EL (cell line): ENCODE results near the gene PSMD4.
"Not testable (repeated sequence)": the region's sequence is repeated elsewhere in the genome, so short reads cannot be mapped to it uniquely, and the experiment has no call there.

Source experiments
- DNase-seq: peaks from one replicate; pipeline ENCODE4 v3.0.0-alpha.2; 2016

The PSMD4 gene

DNA sequence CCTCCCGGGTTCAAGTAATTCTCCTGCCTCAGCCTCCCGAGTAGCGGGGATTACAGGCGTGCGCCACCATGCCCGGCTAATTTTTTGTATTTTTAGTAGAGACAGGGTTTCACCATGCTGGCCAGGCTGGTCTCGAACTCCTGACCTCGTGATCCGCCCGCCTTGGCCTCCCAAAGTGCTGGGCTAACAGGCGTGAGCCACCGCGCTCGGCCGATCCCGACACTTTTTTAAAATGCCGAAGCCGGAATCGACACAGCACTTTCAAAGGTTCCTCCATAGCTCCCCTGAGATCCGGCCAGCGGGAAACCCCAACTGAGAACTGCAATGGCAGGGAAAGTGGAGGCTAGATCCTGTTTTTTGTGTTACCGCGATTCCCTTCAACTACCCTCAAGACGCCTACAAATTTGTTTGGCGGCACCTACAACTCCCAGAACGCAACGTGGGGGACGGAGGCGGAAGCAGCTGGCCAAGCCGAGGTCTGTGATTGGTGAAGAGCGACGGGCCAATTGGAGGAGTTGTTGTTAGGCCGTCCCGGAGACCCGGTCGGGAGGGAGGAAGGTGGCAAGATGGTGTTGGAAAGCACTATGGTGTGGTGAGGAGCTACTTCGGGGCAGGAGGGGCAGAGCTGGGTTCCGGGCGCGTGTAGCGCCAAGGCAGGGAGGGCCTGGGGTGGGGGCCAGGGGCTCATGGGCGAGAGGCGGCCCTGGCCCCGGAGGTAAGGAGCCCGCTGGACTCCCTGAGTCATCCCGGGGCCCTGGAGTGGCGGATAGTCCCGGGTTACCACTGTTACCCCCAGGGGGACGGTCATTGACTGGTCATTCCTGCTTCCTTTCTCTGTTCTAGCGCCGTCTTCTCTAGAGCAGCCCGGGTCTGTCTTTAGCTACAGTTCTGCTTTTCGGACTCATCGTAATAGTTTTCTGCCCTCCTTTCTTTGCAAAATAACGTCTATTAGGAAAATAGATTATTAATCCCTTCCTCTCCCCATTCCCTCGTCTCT is at the start of gene PSMD4:
PSMD4 (plus strand) TSS at position 518 of the 997 bp plus-strand sequence; CDS start at position 567, 49 bp downstream.
- DNase-seq = peak; percentile 97

- DNase-seq = not testable (repeated sequence)
Measured at GRCh38 chr1:151205381-151205965, 49.1 kb upstream of the PSMD4 start.

DNA sequence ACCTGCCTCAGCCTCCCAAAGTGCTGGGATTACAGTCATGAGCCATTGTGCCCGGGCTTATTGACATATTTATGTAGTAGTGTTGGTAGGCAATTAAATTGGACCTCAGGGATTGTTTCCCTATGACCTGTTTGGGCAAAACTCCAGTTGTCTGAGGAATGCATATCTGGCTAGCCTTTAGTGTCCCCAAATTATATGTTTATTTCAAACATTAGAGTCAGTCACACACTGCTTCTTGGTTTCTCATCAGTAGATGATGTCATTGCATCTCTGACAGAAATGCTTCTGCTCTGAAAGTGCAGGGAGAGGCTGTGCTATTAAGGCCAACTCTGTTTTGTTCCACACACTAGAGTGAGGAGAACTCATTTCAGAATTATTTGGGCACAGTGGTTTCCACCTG is 43.7 kb upstream of the PSMD4 start:
- DNase-seq = peak; percentile 80

- no peak for DNase-seq
Measured at GRCh38 chr1:151211972-151212705, 42.4 kb upstream of the PSMD4 start.

DNA sequence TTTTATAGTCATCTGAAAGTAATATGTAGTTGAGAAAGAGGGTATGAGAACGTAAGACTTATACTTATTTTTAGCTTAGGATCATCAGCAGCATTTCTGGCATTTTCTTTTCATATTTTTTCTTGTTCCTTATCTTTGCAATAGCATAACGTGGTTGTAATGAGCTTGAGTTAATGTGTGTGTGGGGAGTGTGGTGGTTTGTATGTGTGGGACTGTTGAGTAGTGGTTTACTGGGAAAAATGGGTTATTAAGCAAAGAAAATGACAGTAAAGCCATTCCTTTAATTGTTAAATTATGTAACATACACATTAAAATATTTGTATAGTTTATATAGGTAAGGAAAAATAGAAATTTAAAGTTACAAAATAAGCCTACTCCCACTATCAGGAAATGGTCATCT is 41.0 kb upstream of the PSMD4 start:
- no peak for DNase-seq

- peak; percentile 37 for DNase-seq
Measured at GRCh38 chr1:151221616-151222015, 32.9 kb upstream of the PSMD4 start.

- DNase-seq = peak; percentile 57
Measured at GRCh38 chr1:151222130-151222529, 32.4 kb upstream of the PSMD4 start.

DNA sequence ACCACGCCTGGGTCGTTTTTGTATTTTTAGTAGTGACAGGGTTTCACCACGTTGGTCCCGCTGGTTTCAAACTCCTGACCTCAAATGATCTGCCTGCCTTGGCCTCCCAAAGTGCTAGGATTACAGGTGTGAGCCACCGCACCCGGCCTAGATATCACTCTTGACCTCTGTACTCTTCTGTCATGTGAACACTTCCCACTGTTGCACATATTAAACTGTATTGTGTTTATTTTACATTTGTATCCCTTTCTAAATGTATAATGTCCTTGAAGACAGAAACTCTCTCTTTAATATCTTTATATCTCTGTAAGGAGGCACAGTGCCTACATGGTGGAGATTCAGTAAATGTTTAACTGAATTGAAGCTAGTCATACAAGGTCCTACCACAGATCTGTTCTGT is 19.3 kb upstream of the PSMD4 start:
- DNase-seq = no peak

DNA sequence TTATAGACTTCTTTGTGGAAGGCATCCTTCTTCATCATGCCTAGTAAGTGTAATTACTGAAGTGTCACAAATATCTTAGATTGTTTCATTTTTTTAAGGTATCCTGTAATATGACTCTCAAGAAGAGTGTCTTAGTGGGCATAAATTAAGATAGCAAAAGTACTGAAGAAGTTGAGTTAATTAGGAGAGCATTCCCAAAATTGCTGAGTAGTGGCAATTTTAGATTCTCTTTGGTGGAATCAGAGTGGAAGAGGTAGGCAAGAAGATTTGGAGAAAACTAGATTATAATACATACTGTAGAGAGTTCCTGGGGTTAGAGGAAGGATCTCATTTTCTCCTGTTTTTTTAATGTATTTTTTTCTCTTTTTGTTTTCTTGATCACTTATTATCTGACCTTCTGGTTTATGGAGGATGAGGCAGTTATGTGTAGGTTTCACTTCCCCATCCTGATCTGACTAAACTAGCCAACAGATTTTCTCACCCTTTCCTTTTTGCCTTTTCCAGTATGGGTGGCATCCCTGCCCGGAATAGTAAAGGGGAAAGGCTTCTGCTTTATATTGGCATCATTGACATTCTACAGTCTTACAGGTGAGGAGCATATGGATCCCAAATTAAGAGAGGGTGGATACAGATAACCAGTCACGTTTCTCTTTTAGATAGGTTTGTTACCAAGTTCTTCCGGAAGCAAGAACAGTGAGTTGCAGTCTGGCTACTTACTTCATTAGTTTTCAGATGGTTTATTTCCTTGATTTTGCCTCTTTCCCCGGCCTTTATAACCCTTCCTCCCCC is 16.7 kb upstream of the PSMD4 start:
- DNase-seq = no peak

GRCh38 chr1:151238467-151238739 is 16.1 kb upstream of the PSMD4 start:
- peak; percentile 90 for DNase-seq

- no peak for DNase-seq
Measured at GRCh38 chr1:151242442-151242841, 12.1 kb upstream of the PSMD4 start.

- no peak for DNase-seq
Measured at GRCh38 chr1:151243683-151244216, 10.8 kb upstream of the PSMD4 start.

DNA sequence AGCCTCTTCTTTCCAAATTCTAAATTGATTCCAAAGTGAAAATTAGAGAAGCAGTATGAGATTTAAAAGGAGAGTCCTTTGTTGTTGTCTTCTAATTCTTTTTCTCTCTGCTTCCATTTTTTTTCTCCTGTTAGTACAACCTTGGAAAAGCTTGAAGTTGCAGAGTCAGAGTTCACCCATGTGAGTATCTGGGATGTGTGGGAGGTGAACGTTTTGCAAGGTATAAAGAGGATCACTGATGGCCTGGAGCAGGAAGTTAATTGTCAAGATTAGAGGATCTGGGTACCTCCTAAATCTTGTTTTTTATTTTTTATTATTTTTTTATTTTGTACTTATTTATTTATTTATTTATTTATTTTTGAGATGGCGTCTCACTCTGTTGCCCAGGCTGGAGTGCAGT is 7.7 kb upstream of the PSMD4 start:
- DNase-seq = no peak

GRCh38 chr1:151251656-151252470 is 2.7 kb upstream of the PSMD4 start:
- peak; percentile 77 for DNase-seq

GRCh38 chr1:151255381-151255780 is 847 bp downstream of the PSMD4 start:
- DNase-seq = no peak

DNA sequence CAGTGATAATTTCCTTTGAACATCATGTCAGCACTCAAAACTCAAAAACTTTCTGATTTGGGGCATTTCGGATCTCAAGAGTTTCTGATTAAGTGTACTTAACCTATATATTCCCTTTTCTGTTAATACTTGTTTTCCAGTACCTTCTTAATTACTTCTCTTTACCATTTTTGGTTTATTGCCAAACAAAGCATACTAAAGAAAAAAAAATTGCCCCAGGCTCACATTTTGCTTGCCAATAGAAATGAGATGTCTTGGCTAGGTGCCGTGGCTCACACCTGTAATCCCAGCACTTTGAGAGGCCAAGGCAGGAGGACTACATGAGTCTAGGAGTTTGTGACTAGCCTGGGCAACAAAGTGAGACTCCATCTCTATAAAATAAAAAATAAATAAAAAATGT is 4.8 kb downstream of the PSMD4 start:
- DNase-seq = no peak

DNA sequence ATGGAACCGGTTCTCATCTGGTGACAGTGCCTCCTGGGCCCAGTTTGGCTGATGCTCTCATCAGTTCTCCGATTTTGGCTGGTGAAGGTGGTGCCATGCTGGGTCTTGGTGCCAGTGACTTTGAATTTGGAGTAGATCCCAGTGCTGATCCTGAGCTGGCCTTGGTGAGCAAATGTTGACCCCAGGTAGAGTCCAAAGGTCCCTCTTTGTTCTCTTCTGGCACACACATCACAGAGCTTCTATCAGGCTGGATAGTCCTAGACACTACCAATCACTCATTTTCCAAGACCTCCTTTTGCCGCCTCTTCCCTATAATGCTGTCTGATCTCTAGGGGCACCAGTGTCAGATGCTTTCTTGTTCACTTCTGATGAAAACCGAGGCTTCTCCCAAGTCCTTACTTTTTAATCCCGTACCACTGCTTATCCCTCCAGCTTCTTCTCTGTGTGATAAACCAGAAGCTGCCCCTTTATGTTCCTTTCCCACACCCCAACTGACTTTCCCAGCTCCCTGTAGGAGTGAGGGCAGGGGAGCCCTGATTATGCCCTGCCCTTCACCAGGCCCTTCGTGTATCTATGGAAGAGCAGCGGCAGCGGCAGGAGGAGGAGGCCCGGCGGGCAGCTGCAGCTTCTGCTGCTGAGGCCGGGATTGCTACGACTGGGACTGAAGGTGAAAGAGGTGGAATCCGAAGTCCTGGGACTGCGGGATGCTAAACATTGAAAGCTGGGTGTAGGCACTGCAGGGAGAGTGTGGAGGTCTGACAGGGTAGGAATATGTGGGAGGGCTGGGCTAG is 11.1 kb downstream of the PSMD4 start:
- DNase-seq = no peak

DNA sequence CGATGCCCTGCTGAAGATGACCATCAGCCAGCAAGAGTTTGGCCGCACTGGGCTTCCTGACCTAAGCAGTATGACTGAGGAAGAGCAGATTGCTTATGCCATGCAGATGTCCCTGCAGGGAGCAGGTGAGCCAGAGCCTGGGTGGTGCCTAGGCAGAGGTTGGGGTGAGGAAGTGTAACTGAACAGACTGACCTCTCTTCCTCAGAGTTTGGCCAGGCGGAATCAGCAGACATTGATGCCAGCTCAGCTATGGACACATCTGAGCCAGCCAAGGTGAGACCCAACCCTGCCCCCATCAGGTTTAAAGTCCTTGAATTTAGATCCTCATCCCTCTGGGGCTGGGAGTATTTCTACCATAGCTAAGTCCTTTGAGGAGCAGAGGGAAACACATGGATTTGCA is 11.8 kb downstream of the PSMD4 start:
- DNase-seq = no peak

- DNase-seq = no peak
Measured at GRCh38 chr1:151266821-151267220, 12.3 kb downstream of the PSMD4 start.

- DNase-seq = no peak
Measured at GRCh38 chr1:151267760-151268159, 13.2 kb downstream of the PSMD4 start.

- DNase-seq = no peak
Measured at GRCh38 chr1:151273924-151274466, 19.5 kb downstream of the PSMD4 start.
